H9 (cell line): Measurements from ENCODE around the gene DPH1. TPM values are rescaled to one million over a fixed set of nuclear protein-coding genes. Genes with fewer than 3 reads are reported as not detected.

Experiments used
- DNase-seq: peaks from one replicate; pipeline ENCODE4 v3.0.0-alpha.2; 2017
- H2AFZ ChIP-seq: one replicate; pipeline ENCODE4 v1.6.1; 2013; ENCODE audit warnings: mild to moderate bottlenecking, low read length, control low read depth, moderate library complexity
- H2AK5ac ChIP-seq: 2 replicates; pipeline ENCODE4 v1.6.1; 2013; ENCODE audit warnings: low read length, control low read depth, mixed read lengths; ENCODE audit not compliant: insufficient read length
- H2BK120ac ChIP-seq: one replicate; pipeline ENCODE4 v1.6.1; 2013; ENCODE audit warnings: low read depth, mild to moderate bottlenecking, low read length, control low read depth, inconsistent platforms; ENCODE audit not compliant: poor library complexity, severe bottlenecking
- H2BK12ac ChIP-seq: 2 replicates; pipeline ENCODE4 v1.6.1; 2013; ENCODE audit warnings: low read length, control low read depth, mixed read lengths, low read depth; ENCODE audit not compliant: insufficient read length
- H2BK15ac ChIP-seq: 2 replicates; pipeline ENCODE4 v1.6.1; 2013; ENCODE audit warnings: low read depth, low read length, control low read depth
- H2BK20ac ChIP-seq: one replicate; pipeline ENCODE4 v1.6.1; 2013; ENCODE audit warnings: low read depth, mild to moderate bottlenecking, low read length, control low read depth, inconsistent platforms; ENCODE audit not compliant: poor library complexity, severe bottlenecking
- H2BK5ac ChIP-seq: 2 replicates; pipeline ENCODE4 v1.6.1; 2013; ENCODE audit warnings: low read length, control low read depth, mixed read lengths; ENCODE audit not compliant: insufficient read length
- H3K14ac ChIP-seq: 2 replicates; pipeline ENCODE4 v1.6.1; 2013; ENCODE audit warnings: low read length, control low read depth; ENCODE audit not compliant: insufficient read depth
- H3K18ac ChIP-seq: 2 replicates; pipeline ENCODE4 v1.6.1; 2013; ENCODE audit warnings: low read depth, mild to moderate bottlenecking, mixed read lengths, low read length, control low read depth; ENCODE audit not compliant: insufficient read length
- H3K23ac ChIP-seq: 2 replicates; pipeline ENCODE4 v1.6.1; 2013; ENCODE audit warnings: low read length, control low read depth, mixed read lengths, low read depth; ENCODE audit not compliant: insufficient read length
- H3K23me2 ChIP-seq: 2 replicates; pipeline ENCODE4 v1.6.1; 2013; ENCODE audit warnings: low read depth, mild to moderate bottlenecking, mixed read lengths, low read length, control low read depth; ENCODE audit not compliant: insufficient read length, poor library complexity, severe bottlenecking
- H3K27ac ChIP-seq: 2 replicates; pipeline ENCODE4 v1.5.1; 2013; ENCODE audit warnings: low read length, control low read depth, mixed read lengths, low read depth; ENCODE audit not compliant: insufficient read length
- H3K27me3 ChIP-seq: 2 replicates; pipeline ENCODE4 v1.6.1; 2013; ENCODE audit warnings: low read length, control low read depth, inconsistent platforms; ENCODE audit not compliant: insufficient read depth
- H3K4ac ChIP-seq: 2 replicates; pipeline ENCODE4 v1.6.1; 2013; ENCODE audit warnings: low read depth, mild to moderate bottlenecking, control low read depth, inconsistent platforms, low read length, moderate library complexity
- H3K4me1 ChIP-seq: 2 replicates; pipeline ENCODE4 v1.6.1; 2013; ENCODE audit warnings: low read length, control low read depth, inconsistent platforms; ENCODE audit not compliant: insufficient read depth
- H3K4me2 ChIP-seq: 2 replicates; pipeline ENCODE4 v1.6.1; 2013; ENCODE audit warnings: low read length, control low read depth, mixed read lengths; ENCODE audit not compliant: insufficient read length, insufficient read depth
- H3K56ac ChIP-seq: 2 replicates; pipeline ENCODE4 v1.6.1; 2013; ENCODE audit warnings: low read depth, mild to moderate bottlenecking, mixed read lengths, low read length, control low read depth; ENCODE audit not compliant: insufficient read length
- H3K79me1 ChIP-seq: 2 replicates; pipeline ENCODE4 v1.6.1; 2013; ENCODE audit warnings: low read depth, mild to moderate bottlenecking, moderate library complexity, low read length, control low read depth, inconsistent platforms; ENCODE audit not compliant: insufficient read depth, poor library complexity, severe bottlenecking
- H3K79me2 ChIP-seq: 2 replicates; pipeline ENCODE4 v1.6.1; 2013; ENCODE audit warnings: low read length, control low read depth, inconsistent platforms; ENCODE audit not compliant: insufficient read depth
- H3K9ac ChIP-seq: 2 replicates; pipeline ENCODE4 v1.6.1; 2013; ENCODE audit warnings: low read length, control low read depth, mixed read lengths; ENCODE audit not compliant: insufficient read length; ENCODE audit errors: extremely low read depth
- H3K9me3 ChIP-seq: one replicate; pipeline ENCODE4 v1.6.1; 2013; ENCODE audit warnings: low read depth, low read length, inconsistent platforms; ENCODE audit not compliant: control insufficient read depth
- H3T11ph ChIP-seq: one replicate; pipeline ENCODE4 v1.6.1; 2013; ENCODE audit warnings: mild to moderate bottlenecking, low read length, control low read depth, inconsistent platforms
- H4K20me1 ChIP-seq: one replicate; pipeline ENCODE4 v1.6.1; 2013; ENCODE audit not compliant: control insufficient read depth, insufficient read length, insufficient read depth
- H4K5ac ChIP-seq: 2 replicates; pipeline ENCODE4 v1.6.1; 2013; ENCODE audit warnings: low read depth, mild to moderate bottlenecking, mixed read lengths, low read length, control low read depth; ENCODE audit not compliant: insufficient read length
- H4K8ac ChIP-seq: replicated peaks from 2 replicates; pipeline ENCODE4 v1.6.1; 2013; ENCODE audit warnings: low read length, control low read depth, mixed read lengths, low read depth; ENCODE audit not compliant: insufficient read length
- H4K91ac ChIP-seq: 2 replicates; pipeline ENCODE4 v1.6.1; 2013; ENCODE audit warnings: low read depth, mild to moderate bottlenecking, moderate library complexity, mixed read lengths, low read length, control low read depth; ENCODE audit not compliant: insufficient read length
- H3K27ac Mint-ChIP-seq, 3 experiments: 2 replicates in 2 of 3; 3 replicates in 1 of 3; pipeline ENCODE4 v1.8.0; 2020 to 2021; ENCODE audit warnings: mixed read lengths in 3 of 3, mild to moderate bottlenecking in 1 of 3, moderate library complexity in 1 of 3
- H3K27me3 Mint-ChIP-seq: 2 replicates; pipeline ENCODE4 v1.8.0; 2021; ENCODE audit warnings: low read depth, mild to moderate bottlenecking, moderate library complexity, mixed read lengths
- H3K36me3 Mint-ChIP-seq, 3 experiments: 2 replicates in 2 of 3; 3 replicates in 1 of 3; pipeline ENCODE4 v1.8.0; 2020 to 2021; ENCODE audit warnings: low read depth in 3 of 3, mixed read lengths in 3 of 3; ENCODE audit not compliant: insufficient read depth in 1 of 3
- H3K4me1 Mint-ChIP-seq, 2 experiments: 2 replicates each; pipeline ENCODE4 v1.8.0; 2020; ENCODE audit warnings: mixed read lengths in 2 of 2
- H3K4me3 Mint-ChIP-seq, 2 experiments: 2 replicates in 1 of 2; 3 replicates in 1 of 2; pipeline ENCODE4 v1.8.0; 2020 to 2021; ENCODE audit warnings: mild to moderate bottlenecking in 2 of 2, mixed read lengths in 2 of 2, moderate library complexity in 1 of 2
- H3K9me3 Mint-ChIP-seq, 2 experiments: 2 replicates in 1 of 2; 3 replicates in 1 of 2; pipeline ENCODE4 v1.8.0; 2020; ENCODE audit warnings: mild to moderate bottlenecking in 2 of 2, mixed read lengths in 2 of 2, moderate library complexity in 1 of 2
- WGBS: extraction: QIAGEN DNeasy Blood & Tissue Kit; methylation state at CpG from one replicate; pipeline ENCODE4 v1.1.7; 2013; ENCODE audit warnings: missing lambda C conversion rate, low lambda C conversion rate, mixed read lengths; ENCODE audit not compliant: insufficient read length; ENCODE audit errors: extremely low coverage; 5-methylcytosine and 5-hydroxymethylcytosine counted together
- total RNA-seq: library from RNA; stranded (reverse); gene quantifications from 2 replicates; pipeline ENCODE4 v1.2.1, GENCODE V29; 2021
- TF ChIP-seq, protein P1 (sequence below): fragments of 200-600 bp; sonication (generic); conservative IDR thresholded peaks from 3 replicates; pipeline ENCODE4 v1.8.0; 2021; ENCODE audit warnings: antibody characterized with exemption, mild to moderate bottlenecking

The DPH1 gene
- total RNA-seq, 1 experiment from 2014 or later = 27.5 TPM

DNA sequence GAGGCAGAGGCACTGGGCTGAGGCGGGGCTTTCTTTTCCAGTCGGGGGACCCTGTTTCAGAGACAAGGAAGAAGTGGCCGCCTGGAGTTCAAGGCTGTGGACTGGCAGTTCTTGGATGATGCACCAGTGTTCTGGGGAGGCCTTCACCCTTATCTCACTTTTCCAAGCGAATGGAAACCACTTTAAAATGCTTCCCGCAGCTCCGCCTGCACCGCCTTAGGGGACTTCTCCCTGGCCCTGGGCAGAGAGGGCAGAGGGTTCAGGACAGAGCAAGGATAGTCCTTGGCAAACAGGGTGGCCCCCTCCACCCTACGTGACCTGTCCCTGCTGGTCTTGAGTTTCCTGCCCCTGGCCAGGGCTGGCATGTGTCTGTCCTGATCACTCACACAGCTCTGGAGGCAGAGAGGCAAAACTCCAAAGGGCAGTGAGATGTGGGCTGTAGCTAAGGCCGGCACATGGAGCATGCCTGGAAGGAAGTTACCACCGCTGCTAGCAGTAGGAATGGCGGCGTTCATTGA lies 25.5 kb upstream of the DPH1 start:
- Histone ChIP-seq H4K5ac (no peak overlapping the region), H3K79me1 (no peaks in the 10 kb centered on the region), H2BK5ac (no peak overlapping the region), H3K18ac (no peak overlapping the region), H3T11ph (no peak overlapping the region), H3K79me2 (no peaks in the 10 kb centered on the region), H3K27me3 (peaks cover under 1% of the 10 kb centered on the region; the same call in 1 of the 2 replicates), H4K8ac (no peak overlapping the region), H3K56ac (no peak overlapping the region), H3K27ac (no peak overlapping the region), H4K91ac (no peak overlapping the region), H2BK20ac (no peak overlapping the region), H4K20me1 (no peaks in the 10 kb centered on the region), H2BK120ac (no peak overlapping the region), H3K23ac (no peak overlapping the region), H3K4me2 (no peak overlapping the region), H2BK12ac (no peak overlapping the region), H3K9me3 (no peaks in the 10 kb centered on the region), H2BK15ac (no peak overlapping the region), H2AFZ (no peak overlapping the region), H3K4ac (no peak overlapping the region), H3K14ac (no peak overlapping the region), H3K9ac (no peak overlapping the region), H3K4me1 (no peaks in the 10 kb centered on the region; the same call in 1 of the 2 replicates), H2AK5ac (no peak overlapping the region), H3K23me2 (no peaks in the 10 kb centered on the region)
- no peak for DNase-seq
- H3K4me1 Mint-ChIP-seq = peaks cover 8 to 17% of the 10 kb centered on the region in 2 experiments
- H3K4me3 Mint-ChIP-seq = no peak overlapping the region
- H3K9me3 Mint-ChIP-seq = no peaks in the 10 kb centered on the region; a peak in 1 of 5 replicates
- H3K27ac Mint-ChIP-seq = no peak overlapping the region
- peaks cover 29% of the 10 kb centered on the region for H3K27me3 Mint-ChIP-seq
- no CpG with 5 or more reads among the region's 12 CpGs for WGBS
- TF ChIP-seq, protein P1, sequence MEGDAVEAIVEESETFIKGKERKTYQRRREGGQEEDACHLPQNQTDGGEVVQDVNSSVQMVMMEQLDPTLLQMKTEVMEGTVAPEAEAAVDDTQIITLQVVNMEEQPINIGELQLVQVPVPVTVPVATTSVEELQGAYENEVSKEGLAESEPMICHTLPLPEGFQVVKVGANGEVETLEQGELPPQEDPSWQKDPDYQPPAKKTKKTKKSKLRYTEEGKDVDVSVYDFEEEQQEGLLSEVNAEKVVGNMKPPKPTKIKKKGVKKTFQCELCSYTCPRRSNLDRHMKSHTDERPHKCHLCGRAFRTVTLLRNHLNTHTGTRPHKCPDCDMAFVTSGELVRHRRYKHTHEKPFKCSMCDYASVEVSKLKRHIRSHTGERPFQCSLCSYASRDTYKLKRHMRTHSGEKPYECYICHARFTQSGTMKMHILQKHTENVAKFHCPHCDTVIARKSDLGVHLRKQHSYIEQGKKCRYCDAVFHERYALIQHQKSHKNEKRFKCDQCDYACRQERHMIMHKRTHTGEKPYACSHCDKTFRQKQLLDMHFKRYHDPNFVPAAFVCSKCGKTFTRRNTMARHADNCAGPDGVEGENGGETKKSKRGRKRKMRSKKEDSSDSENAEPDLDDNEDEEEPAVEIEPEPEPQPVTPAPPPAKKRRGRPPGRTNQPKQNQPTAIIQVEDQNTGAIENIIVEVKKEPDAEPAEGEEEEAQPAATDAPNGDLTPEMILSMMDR = no peak
- no peaks in the 10 kb centered on the region for H3K36me3 Mint-ChIP-seq
